Measurements from ENCODE around the gene ZFYVE28.
"Not testable (repeated sequence)": the region's sequence is repeated elsewhere in the genome, so short reads cannot be mapped to it uniquely, and the experiment has no call there.

Gene ZFYVE28

DNA sequence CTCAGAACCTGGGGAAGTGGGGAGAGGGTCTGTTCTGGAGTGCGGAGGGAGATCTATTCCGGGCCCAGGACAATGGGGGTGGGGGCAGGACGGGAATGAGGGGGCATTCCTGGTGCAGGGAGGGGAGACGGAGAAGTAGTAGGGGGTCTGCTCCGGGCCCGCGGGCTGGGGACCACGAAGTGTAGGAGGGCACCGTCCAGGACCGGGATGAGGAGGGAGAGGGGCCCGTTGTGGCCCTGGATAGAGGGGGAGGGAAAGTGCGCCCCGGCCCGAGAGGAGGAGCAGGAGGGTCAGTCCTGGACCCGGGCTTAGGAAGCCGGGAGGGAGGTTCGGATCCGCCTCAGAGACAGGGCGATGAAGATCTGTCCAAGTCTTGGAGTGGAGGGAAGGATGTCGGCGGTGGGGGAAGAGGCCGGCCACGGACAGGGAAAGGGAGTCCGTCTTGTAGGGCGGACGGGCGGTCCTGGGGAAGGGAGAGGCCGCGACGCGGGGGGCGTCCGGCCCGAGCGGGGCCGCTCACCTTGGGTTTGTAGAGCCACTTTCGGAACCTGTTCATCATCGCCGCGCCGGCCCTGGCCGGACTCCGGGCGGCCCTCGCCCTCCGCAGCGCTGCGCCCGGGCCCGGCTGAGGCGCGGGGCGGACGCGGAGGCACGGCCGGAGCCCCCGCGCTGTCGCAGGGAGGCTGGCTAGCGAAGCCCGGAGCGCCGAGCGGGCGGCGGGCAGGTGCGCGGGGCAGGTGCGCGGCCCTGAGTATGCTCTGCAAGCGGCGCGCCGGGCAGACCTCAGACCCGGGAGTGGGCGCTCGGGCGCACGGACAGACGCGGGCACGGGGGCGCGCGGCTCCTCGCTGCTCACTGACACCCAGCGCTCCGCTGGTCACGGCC, at the start of gene ZFYVE28:
Gene ZFYVE28, minus strand, starts transcription at position 881 of the 885 bp plus-strand sequence. Its CDS starts 322 bp downstream, at position 559.
- DNase-seq (ENCODE audit: low read depth, low spot score): no peak

DNA sequence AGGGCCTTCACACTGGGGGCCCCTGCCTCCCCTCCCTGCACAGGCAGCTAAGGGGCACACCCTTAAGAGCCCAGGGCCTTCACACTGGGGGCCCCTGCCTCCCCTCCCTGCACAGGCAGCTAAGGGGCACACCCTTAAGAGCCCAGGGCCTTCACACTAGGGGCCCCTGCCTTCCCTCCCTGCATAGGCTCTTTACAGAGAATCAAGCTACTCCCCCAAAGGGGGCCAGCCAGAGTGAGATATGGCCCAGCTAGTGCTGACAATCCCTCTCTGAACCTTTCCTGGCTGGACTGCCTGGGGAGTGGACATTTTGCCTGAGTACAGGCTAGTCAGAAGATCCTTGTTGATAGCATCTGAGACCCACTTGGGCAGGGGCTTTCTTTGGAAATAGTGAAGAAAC, 47.1 kb upstream of the ZFYVE28 start:
- not testable (repeated sequence) for DNase-seq (ENCODE audit: low read depth, low spot score)

DNA sequence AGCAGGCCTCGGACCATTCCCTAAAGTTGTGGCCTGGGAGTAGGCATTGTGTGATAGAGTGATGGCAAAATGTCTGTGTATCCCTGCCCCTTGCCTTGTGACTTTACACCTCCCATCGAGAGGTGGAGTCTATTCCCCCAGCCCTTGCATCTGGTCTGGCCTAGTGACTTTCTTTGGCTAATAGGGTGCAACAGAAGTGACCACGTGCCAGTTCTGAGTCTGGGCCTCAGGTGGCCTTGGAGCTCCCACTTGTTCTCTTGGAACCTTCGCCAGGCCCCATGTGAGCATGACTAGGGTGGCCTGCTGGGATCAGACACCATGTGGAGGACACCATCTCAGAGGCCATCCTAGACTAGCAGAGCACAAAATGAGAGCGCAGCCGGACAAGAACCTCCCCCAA, 46.6 kb upstream of the ZFYVE28 start:
- DNase-seq (ENCODE audit: low read depth, low spot score): no peak

DNA sequence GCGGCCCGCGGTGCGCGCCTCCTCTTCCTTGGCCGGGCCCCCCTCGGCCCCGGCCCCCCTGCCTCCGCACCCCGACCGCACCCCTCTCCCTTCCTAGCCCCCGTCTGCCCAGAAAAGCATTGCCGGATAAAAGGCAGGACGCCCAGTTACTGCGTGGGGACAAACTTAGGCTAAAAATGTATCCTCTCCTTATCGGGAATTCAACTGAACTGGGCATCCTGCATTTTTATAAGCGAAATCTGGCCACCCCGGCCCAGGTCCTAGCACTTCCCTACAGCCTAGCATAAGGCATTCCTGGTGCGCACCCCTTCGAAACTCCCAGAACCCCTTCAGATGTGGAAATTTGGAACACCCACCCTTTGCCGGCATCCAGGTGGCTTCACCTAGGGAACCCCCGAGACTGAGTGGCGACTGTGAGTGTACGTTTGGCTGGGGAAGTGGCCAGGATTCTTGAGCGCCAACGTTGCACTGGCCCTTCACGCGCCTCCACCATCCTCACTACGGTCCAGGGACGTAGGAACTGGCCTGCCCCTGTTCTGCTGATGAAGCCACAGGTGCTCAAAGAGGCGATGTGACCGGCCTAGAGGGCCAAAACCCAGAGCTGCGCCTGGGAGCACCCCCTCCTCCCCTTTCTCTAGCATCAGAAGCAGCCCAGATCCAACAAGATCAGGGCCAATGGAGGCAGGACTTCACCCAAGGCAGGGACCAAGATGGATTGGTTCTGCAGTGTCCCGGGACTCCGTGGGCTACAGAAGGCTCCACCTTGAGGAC, 44.7 kb upstream of the ZFYVE28 start:
- no peak for DNase-seq (ENCODE audit: low read depth, low spot score)

DNA sequence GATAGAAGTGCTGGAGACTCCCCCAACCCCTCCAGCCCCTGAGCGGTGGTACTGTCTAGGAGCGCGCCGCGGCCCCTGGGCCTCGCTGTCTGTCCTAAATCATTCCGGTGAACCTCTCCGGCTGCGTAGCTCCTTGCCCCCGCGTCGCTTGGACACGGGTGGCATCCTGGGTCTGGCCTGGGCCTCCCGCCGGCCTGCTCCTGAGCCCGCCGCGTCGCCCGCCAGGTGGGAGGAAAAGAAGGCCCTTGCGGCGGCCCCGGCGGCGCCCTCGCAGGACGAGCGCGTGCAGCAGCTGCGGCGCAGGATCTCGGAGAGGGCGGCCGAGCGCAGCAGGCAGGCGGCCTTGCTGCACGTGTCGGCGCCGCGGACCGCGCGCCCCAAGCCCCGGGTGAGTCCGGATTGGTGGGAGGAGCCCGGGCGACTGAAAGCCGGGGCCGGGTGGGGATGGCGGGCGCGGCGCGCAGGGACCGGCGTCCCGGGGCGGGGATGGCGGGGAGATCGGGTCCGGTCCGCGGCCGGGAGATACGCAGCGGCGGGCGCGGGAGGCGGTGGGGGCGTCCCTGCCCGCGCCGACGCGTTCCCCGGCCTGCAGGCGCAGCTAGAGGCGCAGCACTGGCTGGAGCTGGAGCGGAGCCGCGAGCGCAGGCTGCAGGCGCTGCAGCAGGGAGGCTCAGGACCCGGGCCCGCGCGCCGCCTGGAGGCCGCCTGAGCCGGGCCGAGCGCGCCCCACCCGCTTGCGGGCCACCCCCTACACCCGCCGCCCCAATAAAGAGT, 44.0 kb upstream of the ZFYVE28 start:
- no peak for DNase-seq (ENCODE audit: low read depth, low spot score)

DNA sequence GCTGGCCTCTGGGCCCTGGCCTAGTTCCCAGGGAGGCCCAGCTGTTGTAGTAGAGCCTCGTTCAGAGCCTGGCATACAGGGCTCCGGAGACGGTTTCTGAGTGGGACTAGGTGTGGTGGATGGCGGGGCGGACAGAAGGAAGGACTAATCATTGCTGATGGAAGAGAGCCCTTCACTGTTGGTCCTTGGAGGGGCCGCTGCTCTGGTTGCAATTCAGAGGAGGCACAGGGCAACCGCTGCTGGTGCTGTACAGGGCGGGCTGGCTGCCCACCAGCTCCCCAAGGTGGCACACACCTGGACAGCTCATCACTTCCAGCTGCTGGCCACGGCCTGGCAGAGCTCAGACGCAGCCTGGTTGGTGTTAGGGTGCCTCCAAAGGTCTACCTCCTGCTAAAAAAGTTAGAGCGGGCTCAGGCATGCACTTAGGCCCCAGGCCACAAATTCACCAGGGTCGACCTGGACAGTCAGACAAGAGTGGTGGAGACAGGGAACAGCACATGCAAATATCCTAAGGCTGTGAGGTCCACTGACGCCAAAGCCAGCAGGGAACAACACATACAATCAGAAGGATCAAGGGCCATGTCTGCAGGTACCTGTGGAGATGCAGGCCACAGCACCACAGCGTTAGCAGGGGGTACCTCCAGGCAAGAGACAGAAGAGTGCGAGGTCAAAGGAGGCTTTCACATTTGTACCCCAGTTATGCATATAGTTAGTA, 43.0 kb upstream of the ZFYVE28 start:
- DNase-seq (ENCODE audit: low read depth, low spot score): no peak

DNA sequence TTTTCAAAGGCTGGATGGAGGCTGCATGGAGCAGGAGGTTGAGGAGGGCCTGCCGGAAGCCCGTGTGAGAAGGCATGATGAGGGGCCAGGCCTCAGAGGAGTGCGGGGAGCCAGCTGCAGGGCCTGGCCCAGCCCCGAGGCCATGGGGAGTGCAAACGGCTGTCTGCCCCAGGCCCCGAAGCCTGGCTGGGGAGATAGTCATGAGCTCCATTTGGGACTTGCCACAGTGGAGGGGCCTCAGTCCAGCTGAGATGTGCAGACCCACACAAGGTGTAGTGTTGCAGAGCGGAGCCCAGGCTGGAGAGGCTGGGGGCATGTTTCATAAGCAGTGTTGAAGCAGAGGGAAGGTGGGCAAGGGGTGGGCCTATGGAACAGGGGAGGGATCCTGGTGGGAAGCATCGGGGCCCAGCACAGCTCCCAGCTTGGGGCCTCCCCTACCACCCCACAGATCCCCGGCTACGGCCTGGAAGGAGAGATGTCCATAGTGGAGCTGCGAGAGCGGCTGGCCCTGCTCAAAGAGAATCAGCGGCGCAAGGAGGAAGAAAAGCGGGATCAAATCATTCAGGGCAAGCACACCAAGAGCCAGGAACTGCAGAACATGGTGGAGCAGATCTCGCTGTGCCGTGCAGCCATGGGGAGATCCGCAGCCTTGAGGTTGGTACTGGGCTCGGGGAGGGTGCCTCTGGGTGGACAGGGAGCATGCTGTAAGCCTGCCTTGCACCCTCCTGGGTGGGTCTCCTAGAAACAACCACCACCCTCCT, 41.3 kb upstream of the ZFYVE28 start:
- DNase-seq (ENCODE audit: low read depth, low spot score): no peak

DNA sequence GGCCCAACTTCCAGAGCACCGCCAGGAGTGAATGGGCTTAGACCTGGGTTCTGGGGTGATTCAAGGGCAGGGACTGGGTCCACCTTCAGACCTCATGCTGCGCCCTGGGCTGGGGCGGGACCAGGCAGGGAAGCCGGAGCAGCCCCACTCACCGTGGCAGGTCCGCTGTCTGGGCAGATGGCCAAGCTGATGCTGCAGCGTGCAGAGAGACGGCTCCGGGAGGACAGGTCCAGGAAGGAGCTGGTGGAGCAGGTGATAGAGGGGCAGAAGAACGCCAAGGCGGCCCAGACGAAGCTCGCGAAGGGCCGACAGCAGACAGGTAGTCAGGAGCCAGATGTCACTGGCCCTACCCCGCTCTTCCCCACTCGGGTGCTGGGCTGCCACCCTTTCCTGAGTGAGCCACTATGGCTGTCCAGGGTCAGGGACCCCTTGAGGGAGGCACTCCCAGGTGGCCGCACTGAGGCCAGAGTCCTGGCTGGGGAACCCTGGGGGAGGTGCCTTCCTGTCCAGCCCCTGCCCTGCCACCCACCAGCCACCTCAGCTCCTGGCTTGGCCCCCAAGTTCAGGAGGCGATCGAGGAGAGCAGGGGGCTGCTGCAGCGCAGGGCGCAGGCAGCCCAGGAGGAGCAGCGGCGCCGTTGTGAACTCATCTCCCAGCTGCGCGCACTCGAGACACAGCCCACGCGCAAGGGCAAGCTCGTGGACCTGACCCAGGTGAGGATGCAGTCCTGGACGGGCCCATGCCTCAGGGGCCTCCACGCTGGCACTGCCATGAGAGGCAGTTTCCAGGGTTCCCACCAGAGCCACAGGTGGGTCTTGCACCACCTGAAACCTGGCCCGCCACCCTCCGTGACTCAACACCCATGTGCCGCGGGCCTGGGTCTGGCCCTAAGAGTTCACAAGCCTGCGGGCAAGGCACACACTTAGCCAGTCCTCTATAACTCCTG, 40.4 kb upstream of the ZFYVE28 start:
- no peak for DNase-seq (ENCODE audit: low read depth, low spot score)

DNA sequence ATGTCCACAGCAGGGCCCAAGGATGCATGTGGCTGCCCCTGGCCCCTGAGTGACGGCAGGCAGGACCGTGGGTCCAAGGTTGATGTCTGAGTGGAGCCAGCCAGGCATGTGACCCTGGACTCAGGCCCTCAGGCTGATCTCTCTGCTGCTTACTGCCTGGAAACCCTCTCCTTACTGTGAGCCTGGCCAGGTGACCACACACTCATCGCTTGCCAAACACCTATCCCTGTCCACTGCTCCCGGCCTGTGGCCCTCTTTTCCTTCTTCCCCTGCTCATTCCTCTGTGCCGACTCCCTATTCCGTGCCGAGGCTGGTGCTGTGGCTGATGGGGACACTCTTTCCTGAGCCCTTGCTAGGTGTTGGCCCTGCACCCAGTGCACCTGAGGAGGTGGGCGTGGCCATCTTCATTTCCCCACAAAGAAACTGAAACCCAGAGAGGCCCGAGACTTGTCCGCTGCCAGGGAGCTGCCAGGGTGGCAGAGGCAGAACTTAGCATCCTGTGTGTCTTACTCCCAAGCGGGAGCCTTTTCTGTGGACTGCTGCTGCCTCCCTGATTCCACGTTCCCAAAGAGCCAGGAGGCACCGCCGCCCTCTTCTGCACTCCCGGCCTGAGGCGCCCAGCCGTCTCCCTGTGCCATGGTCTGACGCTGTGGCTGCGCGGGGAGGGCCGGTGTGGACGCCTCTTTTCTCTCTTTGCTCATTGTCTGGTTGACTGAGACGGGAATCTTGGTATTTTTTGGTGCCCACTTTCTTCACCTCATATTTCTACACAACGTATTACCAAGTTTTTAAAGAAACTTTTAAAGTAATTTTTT, 39.2 kb upstream of the ZFYVE28 start:
- no peak for DNase-seq (ENCODE audit: low read depth, low spot score)

DNA sequence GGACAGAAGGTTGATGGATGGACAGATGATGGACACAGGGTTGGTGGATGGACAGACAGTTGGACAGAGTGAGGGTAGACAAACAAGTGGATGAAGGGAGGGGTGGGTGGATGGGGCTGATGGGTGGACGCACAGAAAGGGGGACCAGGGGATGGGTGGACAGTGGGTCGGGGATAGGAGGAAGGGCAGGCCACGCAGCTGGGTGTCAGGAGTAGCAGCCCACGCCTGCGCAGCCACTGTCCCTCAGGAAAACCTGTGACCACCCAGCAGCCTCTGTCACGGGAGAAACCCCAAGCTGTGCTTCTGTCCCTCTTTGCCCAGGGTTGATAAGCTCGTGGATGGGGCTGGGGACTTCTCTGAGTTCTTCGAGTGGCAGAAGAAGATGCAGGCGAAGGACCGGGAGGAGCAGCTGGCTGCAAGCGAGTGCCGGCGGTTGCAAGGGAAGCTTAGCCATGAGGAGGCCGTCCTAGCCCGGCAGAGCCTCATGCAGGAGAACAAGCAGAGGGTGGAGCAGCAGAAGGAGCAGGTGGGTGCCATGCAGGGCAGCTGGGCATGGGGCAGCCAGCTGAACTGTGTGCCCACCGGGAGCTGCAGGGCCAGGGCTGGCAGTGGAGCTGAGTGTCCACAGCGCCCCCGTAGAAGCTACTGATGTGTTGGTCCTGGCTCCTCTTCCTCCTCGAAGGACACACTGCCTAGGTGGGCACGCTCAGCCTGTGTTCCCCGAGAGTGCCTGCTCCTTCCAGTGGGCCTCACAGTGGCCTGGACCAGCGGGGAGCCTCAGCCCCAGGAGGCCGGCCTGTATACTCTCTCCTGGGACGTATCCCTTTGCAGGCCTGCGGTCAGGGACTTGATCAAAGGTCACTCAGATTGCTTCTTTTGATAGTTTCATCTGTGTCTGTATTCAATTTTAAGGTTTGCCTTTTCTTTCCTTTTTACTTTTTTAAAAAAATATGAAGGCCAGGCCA, 33.7 kb upstream of the ZFYVE28 start:
- no peak for DNase-seq (ENCODE audit: low read depth, low spot score)

DNA sequence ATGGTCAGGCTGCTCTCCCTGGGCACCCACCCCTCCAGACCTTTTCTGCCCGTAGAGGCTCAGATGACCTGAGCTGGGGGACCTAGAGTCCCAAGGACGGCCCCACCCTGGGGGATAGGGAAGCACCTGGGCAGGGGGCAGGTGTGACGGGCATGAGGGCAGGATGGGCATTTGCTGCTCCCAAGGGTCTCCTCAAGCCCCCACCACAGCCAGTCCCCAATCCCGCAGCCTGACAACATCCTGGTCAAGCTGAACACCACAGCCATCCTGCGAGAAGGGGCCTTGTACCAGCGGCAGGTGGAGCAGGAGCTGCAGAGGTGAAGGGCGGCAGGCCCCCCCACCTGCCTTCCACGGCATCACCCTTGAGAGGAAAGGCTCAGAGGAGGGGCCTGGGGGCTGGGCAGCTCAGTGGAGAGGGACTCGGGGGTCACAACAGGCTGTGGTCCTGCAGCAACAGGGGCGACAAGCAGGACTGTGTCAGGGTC, 32.6 kb upstream of the ZFYVE28 start:
- no peak for DNase-seq (ENCODE audit: low read depth, low spot score)

DNA sequence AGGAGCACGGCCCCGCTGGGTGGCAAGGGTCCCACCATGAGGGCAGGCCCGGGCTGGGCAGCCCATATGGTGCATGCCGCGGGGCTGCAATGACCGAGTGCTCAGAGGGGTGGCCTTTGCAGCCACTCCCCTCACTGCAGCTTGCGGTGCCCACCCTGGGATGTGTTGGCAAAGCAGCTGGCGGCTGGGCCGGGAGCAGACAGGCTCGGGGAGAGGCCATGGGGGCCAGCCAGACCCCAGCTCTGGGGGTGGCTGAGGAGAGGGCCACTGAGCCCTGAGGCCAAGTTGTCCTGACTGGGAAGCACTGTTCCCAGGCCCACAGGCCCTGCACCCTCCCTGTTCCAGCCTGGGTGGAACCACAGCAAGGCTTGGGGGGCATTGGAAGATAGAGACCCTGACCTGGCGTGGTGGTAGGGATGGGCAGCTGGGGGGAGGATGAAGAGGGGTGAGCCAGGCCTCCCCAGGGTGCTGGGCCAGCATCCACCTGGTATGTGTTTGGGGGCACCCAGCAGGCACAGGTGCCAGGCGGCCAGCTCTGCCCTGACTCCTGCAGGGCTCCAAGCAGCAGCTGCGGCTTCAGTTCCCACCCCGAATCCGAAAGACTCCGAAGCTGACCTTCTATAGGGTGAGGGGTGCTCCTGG, 32.1 kb upstream of the ZFYVE28 start:
- no peak for DNase-seq (ENCODE audit: low read depth, low spot score)

DNA sequence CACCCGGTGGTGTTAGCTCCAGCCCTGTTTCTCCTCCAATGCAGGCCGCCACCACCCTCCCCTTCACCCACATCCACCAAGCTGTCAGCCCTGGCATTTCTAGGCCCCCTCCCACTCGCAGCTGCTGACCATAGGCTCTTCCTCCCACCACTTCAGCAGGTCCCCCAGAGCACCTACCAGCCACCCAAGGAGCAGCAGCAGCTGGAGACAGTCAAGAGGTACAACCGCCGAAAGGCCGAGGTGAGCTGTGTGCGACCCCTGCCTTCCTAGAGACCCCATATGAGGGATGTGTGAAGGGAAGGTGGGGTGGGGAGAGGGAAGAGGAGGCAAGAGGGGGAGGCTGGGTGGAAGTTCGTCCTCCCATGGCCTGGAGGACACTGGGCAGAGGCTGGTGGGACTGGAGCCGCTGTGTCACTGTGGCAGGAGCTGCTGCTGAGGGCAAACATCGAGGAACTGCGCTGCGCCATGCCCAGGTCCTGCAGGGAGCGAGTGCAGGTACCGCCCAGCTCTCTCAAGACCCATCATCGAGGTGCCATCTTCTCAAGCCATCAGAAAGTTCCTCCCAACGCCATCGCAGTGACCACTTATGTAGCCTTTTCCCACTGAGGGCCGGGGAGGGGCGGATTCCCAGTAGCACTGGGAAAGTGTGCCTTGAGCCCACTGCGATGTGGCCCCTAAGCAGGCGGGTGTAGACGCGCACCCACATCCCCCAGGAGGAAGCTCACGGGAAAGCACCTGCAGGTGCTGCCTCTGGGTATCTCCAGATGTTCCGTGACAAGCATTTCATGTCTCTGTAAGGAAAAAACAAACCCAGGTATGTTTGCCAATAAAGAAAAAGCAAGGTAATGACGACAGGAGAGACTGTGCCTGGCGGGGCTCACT, 31.3 kb upstream of the ZFYVE28 start:
- DNase-seq (ENCODE audit: low read depth, low spot score): no peak

DNA sequence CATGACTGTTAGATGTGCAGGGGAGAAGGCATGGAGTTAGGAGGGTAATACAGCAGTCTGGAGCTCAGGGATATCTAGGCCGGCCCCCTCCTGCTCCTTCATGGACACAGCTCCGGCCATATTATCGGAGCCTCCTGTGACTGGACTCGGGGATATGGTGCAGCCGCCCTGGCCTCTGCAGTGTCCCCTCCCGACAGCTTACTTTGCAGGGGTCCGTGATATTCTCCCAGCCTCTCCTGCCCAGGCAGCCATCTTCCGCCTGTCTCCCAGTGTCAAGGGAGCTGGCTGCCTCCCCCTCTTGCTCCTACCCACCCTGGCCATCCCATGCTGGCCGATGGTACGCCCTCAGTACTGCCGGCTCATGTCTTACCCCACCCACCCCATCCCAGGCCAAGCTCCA, 30.6 kb upstream of the ZFYVE28 start:
- DNase-seq (ENCODE audit: low read depth, low spot score): no peak

DNA sequence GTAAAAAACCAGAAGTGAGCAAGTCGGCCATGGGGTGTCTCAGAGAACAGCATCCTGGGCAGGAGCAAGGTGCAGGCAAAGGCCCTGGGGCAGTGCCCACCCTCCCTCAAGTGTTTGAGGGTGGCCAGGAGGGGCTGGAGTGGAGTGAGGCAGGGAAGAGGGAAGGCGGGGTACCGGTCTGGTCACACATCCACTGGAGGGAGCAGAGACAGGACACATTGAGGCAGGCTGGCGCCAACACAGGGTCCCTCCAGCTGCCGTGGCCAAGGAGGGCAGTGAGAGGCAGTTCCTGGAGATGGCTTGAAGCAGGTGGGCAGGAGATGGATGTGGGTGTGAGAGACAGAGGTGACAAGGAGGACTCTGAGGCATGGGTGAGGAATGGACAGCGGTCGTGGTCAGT, 30.1 kb upstream of the ZFYVE28 start:
- DNase-seq (ENCODE audit: low read depth, low spot score): no peak

All from iPS DF 19.7 (cell line).